GM18499 (cell line): ENCODE data around the gene DIP2B.
"Not testable (repeated sequence)": the region's sequence is repeated elsewhere in the genome, so short reads cannot be mapped to it uniquely, and the experiment has no call there.

ENCODE experiments used
- ATAC-seq: cut with Tn5 transposase; IDR thresholded peaks from one replicate; pipeline ENCODE4 v1.9.1; 2021; ENCODE audit warnings: moderate number of reproducible peaks; ENCODE audit not compliant: insufficient read depth, unreplicated experiment

DIP2B gene

DNA sequence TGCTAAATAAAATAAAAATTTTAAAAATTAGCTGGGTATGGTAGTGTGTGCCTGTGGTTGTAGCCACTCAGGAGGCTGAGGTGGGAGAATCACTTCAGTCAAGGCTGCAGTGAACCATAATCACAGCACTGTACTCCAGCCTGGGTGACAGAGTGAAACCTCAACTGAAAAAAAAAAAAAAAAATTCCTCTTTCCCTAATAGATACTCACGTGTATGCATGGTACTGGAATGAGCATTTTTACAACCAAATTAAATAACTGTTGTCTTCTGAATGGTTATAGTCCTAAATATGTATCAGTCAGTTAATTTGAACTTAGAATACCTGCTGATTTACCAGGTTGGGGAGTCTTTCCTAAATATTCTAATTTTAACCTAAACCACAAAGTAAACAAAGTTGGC, 160.8 kb downstream of the DIP2B start:
- ATAC-seq, result no peak

DNA sequence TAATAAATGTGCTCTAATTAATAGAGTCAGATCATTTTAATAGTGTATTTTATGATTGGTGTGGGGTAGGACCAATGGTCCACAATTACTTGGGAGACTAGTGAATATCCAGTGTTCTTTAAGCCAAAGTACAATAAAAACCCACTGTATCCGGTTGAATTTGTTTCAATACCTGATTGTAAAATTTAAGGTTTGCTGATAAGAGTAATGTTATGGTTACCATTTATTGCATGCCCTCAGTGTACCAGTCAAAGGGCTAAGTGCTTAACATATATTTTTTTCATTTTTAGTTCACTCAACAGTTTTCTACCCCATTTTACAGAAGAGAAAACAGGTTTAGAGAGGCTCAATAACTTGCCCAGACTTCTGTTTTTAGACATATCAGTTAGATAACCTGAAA, 161.2 kb downstream of the DIP2B start:
- no peak for ATAC-seq

DNA sequence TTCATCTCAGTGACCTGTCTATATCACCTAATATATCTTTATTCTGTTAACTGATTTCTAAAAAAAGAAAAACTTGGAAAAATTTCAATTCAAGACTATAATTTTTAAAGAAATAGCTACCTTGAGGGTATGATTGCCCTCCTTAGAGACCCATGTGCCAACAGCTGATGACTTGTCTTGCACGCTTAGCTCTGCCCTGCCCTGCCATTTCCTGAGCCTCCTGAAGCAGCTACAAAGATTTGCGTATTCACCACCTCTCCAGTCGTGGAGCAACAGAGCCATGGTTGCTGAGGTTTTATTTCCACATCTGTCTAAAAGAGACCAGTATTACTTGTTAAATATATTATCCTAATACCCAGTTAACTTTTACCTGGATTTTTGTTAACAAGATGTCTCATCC, 167.4 kb downstream of the DIP2B start:
- ATAC-seq, result no peak

DNA sequence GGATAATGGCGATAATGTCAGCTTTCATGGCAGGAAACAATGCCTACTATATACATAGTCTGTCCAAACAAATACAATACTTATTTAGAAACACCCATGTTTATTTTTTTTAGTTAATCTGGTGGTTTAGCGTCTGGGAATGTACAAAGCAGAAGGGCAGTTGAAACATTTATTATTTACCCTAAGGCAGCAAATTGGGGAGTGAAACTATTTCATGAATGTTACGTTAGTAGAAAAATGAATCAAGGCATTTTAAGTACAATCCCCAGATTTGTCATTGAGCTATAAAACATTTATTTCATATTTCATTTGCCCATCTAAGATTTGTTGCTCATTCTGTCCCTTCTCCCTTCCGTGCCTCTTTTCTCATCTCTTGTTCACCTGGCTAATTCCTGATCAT, 172.0 kb downstream of the DIP2B start:
- ATAC-seq, result no peak

DNA sequence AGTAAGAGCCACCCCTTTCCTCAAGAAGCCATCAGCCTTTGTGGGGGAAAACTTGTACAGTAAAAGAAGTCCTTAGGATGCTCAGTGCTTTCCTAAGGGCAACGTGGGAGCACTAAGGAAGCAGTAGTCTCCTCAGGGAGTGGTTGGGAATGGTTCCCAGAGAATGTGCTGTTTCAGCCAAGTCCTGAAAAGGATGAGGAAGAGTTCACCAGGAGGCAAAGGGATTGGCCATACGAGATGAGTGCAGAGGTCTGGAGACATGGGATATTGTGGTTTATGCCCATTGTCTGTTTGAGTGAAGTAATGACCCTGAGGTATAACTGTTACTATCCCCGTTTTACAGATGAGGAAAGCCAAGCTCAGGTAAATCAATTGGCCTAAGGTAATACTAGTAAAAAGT, 173.1 kb downstream of the DIP2B start:
- no peak for ATAC-seq

DNA sequence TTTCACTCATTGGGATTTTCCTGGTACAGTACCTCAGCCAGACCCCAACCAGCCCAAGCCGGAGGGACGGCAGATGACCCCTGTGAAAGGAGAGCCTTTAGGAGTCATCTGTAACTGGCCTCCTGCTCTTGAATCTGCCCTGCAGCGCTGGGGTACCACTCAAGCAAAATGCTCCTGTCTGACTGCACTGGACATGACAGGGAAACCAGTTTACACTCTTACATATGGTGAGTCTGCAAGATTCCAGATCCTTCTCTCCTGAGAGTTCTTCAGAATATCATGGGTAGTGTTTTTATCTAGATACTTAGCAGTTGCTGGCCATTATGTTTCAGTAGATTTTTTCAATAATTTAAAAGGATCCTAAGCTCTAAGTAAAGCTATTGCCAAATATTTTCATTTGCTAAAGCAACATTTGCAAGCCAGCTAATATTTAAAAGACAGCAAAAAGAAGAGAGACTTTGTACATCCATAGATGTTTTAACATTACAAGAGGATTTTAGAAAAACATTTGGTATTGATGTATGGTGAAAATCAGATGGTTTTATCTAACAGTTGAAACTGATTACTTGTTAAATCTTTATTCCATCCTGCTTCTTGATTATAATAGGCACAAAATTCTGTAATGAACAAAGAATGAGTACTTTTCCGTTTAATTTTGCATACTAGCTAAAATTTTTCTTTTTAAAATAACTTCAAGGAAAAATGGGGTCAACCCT, 174.0 kb downstream of the DIP2B start:
- ATAC-seq, result no peak

DNA sequence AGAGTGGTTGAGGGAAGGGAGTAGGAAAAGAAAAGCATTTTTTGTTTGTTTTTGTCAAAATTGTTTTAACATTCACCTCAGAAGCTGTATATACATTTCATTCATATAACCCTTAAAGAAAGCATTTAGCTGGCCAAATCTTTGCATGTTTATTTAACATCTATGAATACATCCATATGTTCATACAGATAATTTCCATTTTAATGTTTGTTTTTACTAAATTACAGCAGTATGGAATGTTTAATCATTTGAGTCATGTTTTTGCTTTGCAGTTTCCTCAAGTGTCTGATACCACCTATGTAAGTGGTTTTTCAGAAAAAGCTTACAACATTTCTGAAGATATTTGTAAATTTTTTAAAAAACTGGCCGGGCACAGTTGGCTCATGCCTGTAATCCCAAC, 174.8 kb downstream of the DIP2B start:
- no peak for ATAC-seq

DNA sequence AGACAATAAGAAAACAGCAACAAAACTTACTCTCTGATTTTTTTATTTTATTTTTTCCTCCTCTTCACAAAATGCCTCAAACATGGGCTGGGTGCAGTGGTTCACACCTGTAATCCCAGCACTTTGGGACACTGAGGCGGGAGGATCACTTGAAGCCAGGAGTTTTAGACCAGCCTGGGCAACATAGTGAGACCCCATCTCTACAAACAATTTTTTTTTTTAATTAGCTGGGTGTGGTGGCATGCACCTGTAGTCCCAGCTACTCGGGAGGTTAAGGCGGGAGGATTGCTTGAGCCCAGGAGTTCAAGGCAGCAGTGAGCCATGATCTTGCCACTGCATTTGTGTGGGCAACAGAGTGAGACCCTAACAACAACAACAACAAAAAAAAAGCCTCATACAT, 176.3 kb downstream of the DIP2B start:
- ATAC-seq, result not testable (repeated sequence)

DNA sequence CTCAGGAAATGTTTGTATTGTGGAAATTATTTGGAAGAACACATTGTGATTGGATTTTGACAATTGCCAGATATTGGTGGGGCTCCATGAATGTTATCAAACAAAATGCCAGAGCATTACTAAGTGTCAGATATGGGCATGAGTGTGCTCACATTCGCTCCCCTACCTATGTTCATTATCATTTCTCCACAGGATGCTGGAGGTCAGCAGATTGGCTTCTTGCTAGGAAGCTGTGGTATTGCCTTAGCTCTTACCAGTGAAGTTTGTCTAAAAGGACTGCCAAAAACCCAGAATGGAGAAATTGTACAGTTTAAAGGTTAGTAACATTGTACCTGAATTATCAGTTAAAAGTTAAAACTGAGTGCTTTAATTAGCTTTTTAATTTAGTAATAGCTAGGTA, 180.9 kb downstream of the DIP2B start:
- no peak for ATAC-seq

DNA sequence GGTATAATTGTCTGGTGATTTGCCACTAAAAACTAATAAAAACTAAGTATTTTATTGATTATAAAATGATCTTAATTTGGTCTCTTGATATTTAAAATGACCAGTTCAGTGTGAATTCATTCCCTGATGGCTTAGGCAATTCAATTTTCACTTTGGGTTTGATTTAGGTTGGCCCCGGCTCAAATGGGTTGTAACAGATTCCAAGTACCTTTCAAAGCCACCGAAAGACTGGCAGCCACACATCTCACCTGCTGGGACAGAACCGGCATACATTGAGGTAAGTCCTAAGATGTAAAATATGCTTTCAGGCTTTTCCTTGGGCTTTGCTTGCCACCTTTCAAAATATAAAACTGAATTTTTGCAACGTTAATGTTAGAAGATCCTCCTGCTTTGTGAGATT, 181.6 kb downstream of the DIP2B start:
- no peak for ATAC-seq

DNA sequence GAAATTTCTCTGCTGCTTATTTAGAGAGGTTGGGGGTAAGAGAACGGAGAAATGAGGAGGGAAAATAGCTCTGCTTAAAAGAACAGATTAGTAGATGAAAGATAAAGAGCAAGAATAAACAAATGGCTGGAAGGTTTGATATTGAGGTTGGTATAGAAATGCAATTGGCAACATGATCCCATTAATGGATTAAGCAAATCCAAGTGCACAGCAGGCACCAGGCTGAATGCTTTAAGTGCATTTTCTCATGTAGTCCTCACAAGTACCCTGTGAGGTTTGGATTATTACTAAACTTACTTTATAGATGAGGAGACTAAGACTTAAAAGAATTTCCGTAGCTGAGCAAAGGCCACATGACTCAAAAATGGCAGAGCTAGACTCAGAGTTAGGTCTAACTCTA, 182.2 kb downstream of the DIP2B start:
- ATAC-seq, result no peak

DNA sequence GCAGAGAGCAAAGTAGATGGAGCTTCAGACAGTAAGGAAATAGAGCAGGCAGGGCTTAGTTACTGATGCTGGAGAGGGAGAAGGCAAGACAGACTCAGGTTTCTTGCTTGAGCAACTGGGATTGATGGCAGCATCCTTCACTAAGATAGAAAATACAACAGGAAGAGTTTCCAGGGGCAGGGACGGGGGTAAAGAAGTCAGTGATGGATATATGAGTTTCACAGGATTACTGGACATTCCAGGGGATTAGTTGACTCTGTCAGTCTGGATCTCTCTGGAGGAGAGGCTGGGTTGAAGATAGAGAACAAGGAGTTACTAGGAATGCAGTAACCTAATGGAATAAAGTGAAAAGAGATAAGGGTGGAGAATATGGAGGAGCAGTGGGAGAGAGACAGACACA, 184.7 kb downstream of the DIP2B start:
- no peak for ATAC-seq

DNA sequence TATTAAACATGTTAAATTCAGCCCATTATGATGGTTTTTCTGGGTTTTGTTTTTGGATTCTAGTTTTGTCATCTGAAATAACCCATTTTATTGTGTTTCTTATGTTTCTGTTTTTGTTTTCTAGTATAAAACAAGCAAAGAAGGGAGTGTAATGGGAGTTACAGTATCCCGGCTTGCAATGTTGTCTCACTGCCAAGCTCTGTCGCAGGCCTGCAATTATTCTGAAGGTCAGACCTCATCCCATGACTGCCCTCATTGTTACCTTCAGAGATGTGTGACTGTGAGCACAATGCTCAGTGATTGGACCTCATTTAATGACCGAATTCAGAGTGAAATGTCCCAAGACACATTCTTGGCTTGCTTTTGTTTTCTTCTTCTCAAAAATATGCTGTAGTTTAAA, 186.1 kb downstream of the DIP2B start:
- ATAC-seq, result no peak

DNA sequence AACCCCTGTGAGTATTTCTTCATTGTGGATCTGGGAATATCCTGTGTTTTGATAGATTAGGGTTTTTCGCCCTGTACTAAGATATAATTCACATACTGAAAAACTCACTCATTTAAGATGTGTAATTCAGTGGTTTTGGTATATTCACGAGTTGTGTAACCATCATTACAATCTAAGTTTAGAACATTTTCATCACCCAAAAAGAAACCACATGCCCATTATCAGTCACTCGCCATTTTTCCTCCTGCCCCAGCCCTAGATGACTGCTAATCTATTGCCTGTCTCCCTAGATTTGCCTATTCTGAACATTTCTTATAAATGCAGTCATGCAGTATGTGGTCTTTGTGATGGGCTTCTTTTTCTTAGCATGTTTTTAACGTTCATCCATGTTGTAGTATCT, 191.2 kb downstream of the DIP2B start:
- no peak for ATAC-seq

DNA sequence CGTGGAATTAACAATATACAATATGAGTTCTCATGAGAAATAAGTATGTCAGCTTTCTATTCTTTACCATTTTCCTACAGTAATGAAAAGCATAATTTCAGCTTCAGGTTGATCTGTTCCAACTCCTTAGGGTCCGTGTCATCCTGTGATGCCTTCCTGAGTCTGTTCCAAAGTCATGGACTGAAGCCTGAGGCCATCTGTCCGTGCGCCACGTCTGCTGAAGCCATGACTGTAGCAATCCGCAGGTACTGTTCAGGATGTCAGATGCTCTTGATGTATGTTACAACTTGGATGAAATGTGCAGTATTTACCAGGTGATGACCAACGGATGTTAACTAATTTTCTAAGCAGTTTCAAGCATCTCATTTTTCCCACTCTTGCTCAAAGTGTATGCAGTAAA, 192.1 kb downstream of the DIP2B start:
- no peak for ATAC-seq

DNA sequence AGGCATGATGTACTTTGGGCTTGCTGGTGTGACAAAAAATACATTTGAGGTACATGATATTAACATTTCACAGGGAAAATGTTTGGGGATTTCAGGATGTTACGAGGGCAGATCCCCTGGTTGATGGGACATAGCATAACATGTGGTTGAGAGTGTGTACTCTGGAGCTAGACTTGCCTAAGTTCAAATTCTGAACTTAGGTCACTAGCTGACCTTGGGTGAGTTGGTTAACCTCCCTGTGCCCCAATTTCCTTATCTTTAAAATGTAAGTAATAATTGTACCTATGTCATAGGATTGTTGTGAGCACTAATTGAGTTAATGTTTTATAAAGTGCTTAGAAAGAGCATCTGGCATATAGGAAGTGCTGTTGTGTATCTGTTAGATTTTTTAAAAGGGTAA, 194.4 kb downstream of the DIP2B start:
- no peak for ATAC-seq

DNA sequence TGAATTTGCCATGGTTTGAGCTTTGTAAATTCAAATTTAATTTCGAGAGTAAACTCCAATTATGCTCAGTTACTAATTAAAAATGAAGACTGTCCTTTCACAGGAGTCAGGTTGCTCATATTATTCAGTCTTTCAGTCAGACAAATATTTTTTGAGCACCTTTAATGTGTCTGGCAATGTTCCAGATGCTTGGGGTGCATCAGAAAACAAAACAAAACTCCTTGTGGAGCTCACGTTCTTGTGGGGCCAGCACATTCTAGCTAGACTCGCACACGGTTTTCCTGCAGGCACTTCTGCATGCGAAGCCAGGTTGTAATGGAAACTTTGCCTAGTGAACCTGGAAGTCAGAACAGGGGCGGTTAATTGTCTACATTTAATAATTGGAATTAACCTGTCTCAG, 195.2 kb downstream of the DIP2B start:
- ATAC-seq, result no peak

DNA sequence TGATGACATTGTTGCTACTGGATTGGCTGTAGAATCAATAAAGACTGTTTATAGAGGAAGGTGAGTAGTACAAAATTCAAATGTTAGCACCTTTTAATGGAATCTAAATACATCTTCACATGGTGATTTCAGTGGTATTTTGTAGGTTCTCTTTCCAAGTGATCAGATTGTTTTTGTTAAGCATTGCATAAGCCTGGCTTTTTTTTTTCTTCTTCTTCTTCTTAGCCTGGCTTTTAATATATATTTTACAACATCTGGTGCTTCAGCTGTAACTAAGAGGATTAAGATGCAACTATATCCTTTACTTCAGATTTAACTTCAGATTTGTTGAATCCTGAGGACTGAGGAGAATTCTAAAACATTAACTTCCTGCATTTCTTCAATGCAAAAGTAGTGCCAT, 201.8 kb downstream of the DIP2B start:
- ATAC-seq, result no peak

DNA sequence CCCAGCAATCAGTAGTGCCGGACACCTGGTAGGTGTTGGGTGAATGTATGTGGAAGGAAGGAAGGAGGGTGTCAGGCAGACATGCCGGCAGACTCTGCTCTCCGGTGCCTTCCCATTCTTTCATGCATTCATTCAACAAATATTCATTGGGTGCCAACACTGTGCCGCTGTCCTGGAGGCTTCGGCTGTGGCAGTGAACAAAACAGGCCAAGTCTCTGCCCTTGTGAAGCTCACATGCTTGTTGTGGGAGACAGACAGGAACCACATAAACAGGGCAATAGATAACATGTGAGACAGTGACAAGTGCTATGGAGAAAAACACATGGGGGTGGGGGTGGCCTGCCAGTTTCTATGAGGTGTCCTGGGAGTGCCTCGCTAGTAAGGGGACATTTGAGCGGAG, 202.6 kb downstream of the DIP2B start:
- no peak for ATAC-seq

DNA sequence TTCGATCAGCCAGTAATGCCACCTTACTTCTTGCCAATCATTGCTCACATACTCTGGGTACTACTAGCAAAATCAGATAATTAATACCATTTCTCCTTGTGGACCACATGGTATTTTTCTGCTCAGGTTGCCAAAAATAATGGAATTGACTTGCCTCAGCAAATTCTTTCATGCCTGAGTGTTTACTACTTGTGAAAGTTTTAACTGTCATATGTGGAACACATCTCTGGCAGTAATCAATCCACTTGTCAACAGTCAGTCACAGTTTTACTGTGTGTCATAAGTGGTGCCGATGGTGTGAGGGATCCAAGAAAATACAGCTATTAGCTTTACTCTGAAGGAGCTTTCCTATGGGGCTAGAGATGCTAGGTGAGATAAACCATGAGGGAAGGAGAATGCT, 203.8 kb downstream of the DIP2B start:
- no peak for ATAC-seq

DNA sequence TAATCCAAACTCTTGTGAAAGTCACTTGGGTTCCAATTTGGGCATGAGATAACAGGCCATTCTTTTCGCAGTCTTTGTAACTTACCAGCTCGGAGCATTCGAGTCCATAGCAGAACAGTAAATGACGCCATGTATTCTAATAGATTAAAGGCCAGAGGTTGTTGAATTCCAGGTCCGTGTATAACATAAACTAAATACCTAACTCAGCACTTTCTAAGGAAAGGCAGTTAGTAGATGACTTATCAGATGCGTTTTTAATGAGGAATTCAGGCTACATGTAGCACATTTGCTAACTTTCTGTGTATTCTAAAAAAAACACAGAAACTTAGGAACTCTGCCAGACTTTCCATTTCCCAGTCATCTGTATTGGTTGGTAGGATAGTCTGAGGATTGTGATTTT, 206.3 kb downstream of the DIP2B start:
- no peak for ATAC-seq

DNA sequence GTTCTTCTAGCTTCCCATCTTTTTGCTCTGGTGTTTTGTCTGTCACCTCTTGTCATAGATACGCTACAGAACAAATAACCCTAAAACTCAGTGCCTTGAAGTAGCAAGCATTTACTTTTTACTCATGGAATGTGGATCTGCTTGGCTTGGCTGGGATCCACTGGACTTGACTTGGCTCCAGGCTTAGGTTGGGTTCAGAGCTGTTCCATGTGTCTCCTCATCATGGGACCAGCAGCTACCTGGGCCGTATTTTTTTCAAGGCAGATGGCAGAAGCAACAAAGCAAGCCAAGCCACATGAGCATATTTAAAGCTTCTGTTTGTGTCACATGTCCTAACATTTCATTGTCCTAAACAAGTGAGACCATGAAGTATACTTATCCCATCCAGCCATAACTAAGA, 210.4 kb downstream of the DIP2B start:
- ATAC-seq, result no peak

DNA sequence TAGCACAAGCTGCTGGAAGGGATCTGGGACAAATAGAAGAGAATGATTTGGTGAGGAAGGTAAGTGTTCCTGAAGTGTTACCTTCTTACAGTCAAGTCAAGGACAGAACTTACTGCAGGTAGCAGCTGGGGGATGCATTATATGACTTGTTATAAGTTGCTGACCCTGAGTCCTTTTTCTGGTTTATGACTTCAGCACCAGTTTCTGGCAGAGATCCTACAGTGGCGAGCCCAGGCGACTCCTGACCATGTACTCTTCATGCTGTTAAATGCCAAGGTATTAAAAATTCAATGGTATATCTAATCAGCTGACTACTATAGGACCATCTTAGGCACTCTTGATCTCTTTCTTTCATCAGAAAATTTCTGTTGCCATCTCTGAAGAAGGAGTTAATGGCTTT, 214.0 kb downstream of the DIP2B start:
- no peak for ATAC-seq
